Retinal pigment epithelial cell (primary cell): ENCODE results near the gene ZCCHC24.
"Not testable (repeated sequence)": the region's sequence is repeated elsewhere in the genome, so short reads cannot be mapped to it uniquely, and the experiment has no call there.

Experiments
- DNase-seq: peaks from one replicate; pipeline ENCODE4 v3.0.0-alpha.2; 2010; ENCODE audit warnings: low read depth
- H3K4me3 ChIP-seq: 2 replicates; pipeline ENCODE4 v1.5.1; 2011; ENCODE audit warnings: mild to moderate bottlenecking, low read length, control low read depth, moderate library complexity
- CTCF ChIP-seq: conservative IDR thresholded peaks from 2 replicates; pipeline ENCODE4 v1.5.1; 2011; ENCODE audit warnings: low read depth, low read length, control low read depth, inconsistent platforms

Gene ZCCHC24

GRCh38 chr10:79334573-79334972 is 110.9 kb downstream of the ZCCHC24 start:
- no peak for TF ChIP-seq CTCF
- no peak overlapping the region for H3K4me3 ChIP-seq
- no peak for DNase-seq

- TF ChIP-seq CTCF = no peak
- DNase-seq = no peak
- no peak overlapping the region for H3K4me3 ChIP-seq
These were observed 111.9 kb downstream of the ZCCHC24 start for GRCh38 chr10:79333513-79333912.

GRCh38 chr10:79332610-79333315 is 112.7 kb downstream of the ZCCHC24 start:
- DNase-seq, H3K4me3 ChIP-seq: not testable (repeated sequence)
